RPMI8226 (cell line): Measurements from ENCODE around the gene SLC26A1.
"Not testable (repeated sequence)": the region's sequence is repeated elsewhere in the genome, so short reads cannot be mapped to it uniquely, and the experiment has no call there.

Experiments
- DNase-seq: peaks from one replicate; pipeline ENCODE4 v3.0.0-alpha.2; 2015

SLC26A1 gene

DNA sequence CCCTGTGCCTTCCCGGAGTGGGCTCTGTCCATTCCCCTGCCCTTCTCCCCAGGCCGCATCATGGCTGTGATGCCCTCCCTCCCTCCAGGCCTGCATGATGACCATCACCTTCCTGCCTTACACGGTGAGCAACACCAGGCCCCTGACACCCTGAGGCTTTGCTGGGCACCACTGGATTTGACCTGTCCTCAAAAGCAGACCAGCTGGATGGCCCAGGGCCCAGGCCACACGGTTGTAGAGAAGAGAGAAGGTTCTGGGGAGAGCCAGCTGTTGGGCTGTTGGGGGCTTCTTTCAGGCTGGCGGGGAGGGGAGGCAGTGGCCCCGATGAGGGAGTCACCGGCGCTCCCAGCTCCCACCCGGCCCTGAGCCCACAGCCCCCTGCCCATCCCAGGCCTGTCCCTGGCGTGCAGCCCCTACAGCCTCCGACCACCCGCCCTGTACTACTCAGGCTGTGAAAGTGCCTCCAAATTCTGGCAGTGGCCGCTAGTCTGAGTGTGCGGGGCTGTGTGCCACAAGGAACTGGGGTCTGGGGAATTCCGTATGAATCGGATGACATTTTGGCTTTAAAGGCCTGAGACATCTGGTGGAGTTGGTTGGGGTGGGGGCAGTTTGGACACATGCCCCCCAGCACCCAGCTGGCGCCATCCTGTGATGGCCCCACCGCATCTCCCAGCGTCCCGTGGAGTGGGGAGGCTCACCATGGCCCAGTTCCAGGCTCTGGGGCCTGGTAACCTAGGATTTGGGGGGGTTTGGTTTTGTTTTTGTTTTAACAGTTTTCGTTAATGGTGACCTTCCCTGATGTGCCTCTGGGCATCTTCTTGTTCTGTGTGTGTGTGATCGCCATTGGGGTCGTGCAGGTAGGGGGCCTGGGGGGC is 41.4 kb downstream of the SLC26A1 start:
- DNase-seq = no peak

DNA sequence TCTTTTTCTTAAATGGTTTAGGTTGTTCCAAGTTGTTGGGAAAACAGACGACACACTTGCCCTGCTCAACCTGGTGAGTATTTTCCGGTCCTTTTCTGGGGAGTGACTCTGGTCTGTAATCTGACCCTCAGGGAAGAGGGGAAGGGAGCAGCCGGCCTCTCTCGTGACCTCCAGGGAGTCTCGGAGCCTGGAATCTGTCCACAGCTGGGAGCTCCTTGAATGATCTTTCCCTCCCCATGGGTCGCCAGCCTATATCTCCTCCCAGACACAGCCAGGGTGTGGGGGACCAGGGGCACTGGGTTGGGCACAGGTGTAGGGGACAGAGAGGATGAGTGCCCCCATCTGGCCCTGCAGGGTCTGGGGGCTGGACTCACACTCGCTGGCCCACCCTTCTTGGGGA is 42.0 kb downstream of the SLC26A1 start:
- DNase-seq = no peak

DNA sequence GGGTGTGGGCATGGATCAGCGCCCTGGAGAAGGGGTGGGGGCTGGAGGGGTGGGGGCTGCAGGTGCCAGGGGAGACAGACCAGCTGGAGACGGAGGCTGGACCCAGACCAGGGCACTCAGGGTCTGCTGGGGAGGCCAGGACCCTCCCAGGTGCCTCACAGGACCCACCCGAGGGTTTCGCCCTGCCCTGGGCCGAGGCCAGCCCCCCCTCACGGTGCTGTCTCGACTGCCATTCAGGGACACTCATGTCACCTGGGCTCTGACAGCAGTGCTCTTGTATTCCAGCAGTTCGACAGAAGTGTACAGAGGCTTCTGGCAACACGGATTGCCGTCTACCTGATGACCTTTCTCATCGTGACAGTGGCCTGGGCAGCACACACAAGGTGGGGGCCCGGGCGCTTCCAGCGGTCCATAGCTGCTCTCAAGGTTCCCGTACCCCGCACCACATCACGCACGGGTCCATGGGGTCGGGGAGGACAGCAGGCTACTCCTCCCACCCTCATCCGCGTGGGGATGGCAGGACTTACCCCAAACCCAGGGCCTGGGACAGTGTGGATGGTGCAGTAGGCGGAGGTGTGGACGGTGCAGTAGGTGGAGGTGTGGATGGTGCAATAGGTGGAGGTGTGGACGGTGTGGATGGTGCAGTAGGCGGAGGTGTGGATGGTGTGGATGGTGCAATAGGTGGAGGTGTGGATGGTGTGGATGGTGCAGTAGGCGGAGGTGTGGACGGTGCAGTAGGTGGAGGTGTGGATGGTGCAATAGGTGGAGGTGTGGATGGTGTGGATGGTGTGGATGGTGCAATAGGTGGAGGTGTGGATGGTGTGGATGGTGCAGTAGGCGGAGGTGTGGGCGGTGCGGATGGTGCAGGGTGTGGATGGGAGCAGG is 42.8 kb downstream of the SLC26A1 start:
- DNase-seq = no peak

GRCh38 chr4:949656-950055 is 43.5 kb downstream of the SLC26A1 start:
- DNase-seq = no peak

DNA sequence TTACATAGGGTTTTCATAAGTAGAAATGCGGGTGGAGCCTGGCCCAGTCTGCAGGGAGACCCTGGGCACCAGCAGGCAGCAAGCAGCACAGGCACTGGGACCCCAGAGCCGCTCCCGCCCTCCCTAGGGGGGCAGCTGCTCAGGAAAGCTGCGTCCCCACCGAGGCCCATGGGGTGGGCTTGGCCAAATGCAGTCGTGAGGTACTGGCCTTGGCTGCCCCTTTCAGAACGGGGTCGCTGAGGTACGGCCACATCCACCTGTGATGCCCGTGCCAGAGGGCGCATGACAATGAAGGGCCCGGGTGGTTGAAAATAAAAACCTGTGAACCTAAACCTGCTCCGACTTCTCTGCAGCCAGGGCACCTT is 44.3 kb downstream of the SLC26A1 start:
- no peak for DNase-seq

- no peak for DNase-seq
Observed at GRCh38 chr4:948101-948935, 44.9 kb downstream of the SLC26A1 start.

DNA sequence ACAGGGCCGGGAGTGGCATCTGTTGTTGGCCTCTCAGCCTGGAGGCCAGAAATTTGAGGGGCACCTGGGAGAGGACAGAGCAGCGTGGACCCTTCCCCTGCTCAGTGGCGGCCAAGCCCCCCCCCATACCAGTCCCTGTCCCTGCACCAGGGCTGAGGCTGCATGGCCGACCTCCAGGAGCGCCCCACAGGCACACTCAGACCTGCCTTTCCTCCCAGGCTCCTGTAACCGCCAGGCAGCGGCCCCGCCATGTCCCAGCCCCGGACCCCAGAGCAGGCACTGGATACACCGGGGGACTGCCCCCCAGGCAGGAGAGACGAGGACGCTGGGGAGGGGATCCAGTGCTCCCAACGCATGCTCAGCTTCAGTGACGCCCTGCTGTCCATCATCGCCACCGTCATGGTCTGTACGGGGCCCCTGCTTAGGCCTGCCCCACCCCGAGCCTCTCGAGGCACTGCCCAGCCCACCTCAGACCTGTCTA is 45.7 kb downstream of the SLC26A1 start:
- DNase-seq = no peak

DNA sequence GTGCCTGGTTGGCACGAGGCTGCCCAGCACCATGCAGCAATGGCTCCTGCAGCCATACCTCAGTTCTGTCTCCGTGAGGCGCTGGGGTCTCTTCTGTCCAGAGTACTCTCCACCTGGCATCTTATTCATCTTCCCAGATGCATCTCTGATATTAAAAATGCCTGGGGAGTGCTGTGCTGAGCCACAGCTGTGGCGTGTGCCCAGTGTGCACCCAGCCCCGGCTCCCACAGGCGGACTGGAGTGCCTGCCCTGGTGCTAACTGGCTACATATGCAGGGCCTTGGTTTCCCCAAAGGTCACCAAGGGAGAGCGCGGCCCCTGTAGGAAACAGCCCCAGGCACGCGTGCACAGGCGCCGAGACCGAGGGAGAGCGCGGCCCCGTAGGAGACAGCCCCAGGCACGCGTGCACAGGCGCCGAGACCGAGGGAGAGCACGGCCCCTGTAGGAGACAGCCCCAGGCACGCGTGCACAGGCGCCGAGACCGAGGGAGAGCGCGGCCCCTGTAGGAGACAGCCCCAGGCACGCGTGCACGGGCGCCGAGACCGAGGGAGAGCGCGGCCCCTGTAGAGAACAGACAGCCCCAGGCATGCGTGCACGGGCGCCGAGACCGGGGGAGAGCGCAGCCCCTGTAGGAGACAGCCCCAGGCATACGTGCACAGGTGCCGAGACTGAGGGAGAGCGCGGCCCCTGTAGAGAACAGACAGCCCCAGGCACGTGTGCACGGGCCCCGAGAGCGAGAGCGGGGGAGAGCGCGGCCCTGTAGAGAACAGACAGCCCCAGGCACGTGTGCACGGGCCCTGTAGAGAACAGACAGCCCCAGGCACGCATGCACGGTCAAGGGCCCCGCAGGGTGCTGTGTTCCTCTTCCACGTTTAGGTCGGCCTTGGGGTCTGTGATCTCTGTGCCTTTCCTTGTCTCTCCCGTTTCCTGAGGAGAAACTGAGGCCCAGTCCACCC is 46.4 kb downstream of the SLC26A1 start:
- DNase-seq = no peak

DNA sequence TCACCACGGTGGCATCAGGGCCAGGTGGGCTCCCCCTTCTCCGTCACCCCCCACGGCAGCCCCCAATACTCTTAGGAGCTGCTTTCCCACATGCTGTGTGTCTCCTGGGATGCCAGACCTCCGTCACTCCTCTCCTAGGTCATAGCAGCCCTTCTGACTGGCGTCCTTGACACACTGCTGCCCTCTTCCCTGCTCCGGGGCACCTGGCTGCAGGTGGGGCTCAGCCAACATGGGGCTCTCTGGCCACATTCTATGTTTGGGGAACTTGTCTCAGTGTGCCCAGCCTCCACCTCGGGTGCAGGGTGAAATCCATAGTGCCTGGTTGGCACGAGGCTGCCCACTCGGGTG is 47.1 kb downstream of the SLC26A1 start:
- DNase-seq = no peak

GRCh38 chr4:945274-946102 is 47.7 kb downstream of the SLC26A1 start:
- no peak for DNase-seq

- not testable (repeated sequence) for DNase-seq
Observed at GRCh38 chr4:939508-939907, 53.7 kb downstream of the SLC26A1 start.
